GM12872 (cell line): ENCODE results near the gene HUS1B.

Source experiments
- CTCF ChIP-seq: IDR thresholded peaks from 3 replicates; pipeline ENCODE4 v1.5.1; 2011; ENCODE audit warnings: low read depth, mild to moderate bottlenecking, low read length, moderate library complexity; ENCODE audit not compliant: insufficient read depth

The HUS1B gene

GRCh38 chr6:628766-629165, 28.1 kb downstream of the HUS1B start:
- TF ChIP-seq CTCF: no peak

- no peak for TF ChIP-seq CTCF
These were observed 30.7 kb downstream of the HUS1B start for GRCh38 chr6:626236-626635.

GRCh38 chr6:624979-625378, 31.9 kb downstream of the HUS1B start:
- no peak for TF ChIP-seq CTCF

- no peak for TF ChIP-seq CTCF
These were observed 34.4 kb downstream of the HUS1B start for GRCh38 chr6:622462-622861.

- TF ChIP-seq CTCF: no peak
These were observed 35.0 kb downstream of the HUS1B start for GRCh38 chr6:621931-622330.

GRCh38 chr6:620950-621349, 36.0 kb downstream of the HUS1B start:
- TF ChIP-seq CTCF: no peak

GRCh38 chr6:620166-620565, 36.7 kb downstream of the HUS1B start:
- TF ChIP-seq CTCF: no peak
